Activated CD8-positive, alpha-beta T cell treated with anti-CD3 and anti-CD28 coated beads for 36 hours (primary cell): Measurements from ENCODE around the gene SIVA1. TPM values are rescaled to one million over a fixed set of nuclear protein-coding genes. Genes with fewer than 3 reads are reported as not detected.

Source experiments
- ATAC-seq: fragments of 200-7000 bp; cut with Tn5 transposase; one replicate; pipeline ENCODE4 v1.10.0; 2021; ENCODE audit warnings: mild to moderate bottlenecking, moderate library complexity
- CTCF ChIA-PET: fragments of 350-600 bp; sonication (Branson Sonifier 250); formaldehyde crosslinking; loops from one replicate; lab custom pipeline; 2021; ENCODE audit warnings: antibody characterized with exemption; lab: Charles Lee
- POLR2A ChIA-PET: fragments of 350-600 bp; sonication (Branson Sonifier 250); formaldehyde crosslinking; loops from one replicate; lab custom pipeline; 2021; ENCODE audit warnings: antibody characterized with exemption; lab: Charles Lee
- DNase-seq: peaks from one replicate; pipeline ENCODE4 v3.0.0-alpha.2; 2020
- H3K27ac Mint-ChIP-seq: one replicate; pipeline ENCODE4 v1.8.0; 2021; ENCODE audit warnings: mild to moderate bottlenecking, mixed read lengths
- H3K27me3 Mint-ChIP-seq: one replicate; pipeline ENCODE4 v1.8.0; 2021; ENCODE audit warnings: mixed read lengths
- H3K36me3 Mint-ChIP-seq: one replicate; pipeline ENCODE4 v1.8.0; 2021; ENCODE audit warnings: low read depth, mixed read lengths
- H3K4me1 Mint-ChIP-seq: one replicate; pipeline ENCODE4 v1.8.0; 2021; ENCODE audit warnings: low read depth, mixed read lengths
- H3K4me3 Mint-ChIP-seq: one replicate; pipeline ENCODE4 v1.8.0; 2021; ENCODE audit warnings: mild to moderate bottlenecking, moderate library complexity, mixed read lengths
- H3K9me3 Mint-ChIP-seq: one replicate; pipeline ENCODE4 v1.8.0; 2021; ENCODE audit warnings: mixed read lengths
- CTCF ChIP-seq: fragments of 200-600 bp; IDR thresholded peaks from one replicate; pipeline ENCODE4 v1.8.0; 2022; ENCODE audit warnings: antibody characterized with exemption, mild to moderate bottlenecking
- intact Hi-C: fragments of 100-400 bp; cut with micrococcal nuclease; formaldehyde crosslinking; loops from one replicate; pipeline ENCODE4 v1.10.0; 2022
- total RNA-seq, 2 experiments: library from RNA; stranded (reverse); gene quantifications; one replicate each; pipeline ENCODE4 v1.2.3, GENCODE V29; 2021

Gene SIVA1
- total RNA-seq, 2 experiments from 2014 or later = 115 to 125 TPM

GRCh38 chr14:104724407-104724980 lies 28.5 kb upstream of the SIVA1 start:
- no peaks in the 10 kb centered on the region for H3K4me1 Mint-ChIP-seq
- ChIA-PET CTCF (interaction anchor here (1.8 to 4.7 kb wide), 3 partner anchors 13 to 29 kb away, joined by 6 to 20 read pairs (median 9); partner anchors contain the start of gene SIVA1), POLR2A (interaction anchor here (1.0 to 2.4 kb wide), 3 partner anchors 18 to 30 kb away, joined by 3 to 13 read pairs (median 4); no protein-coding TSS in a partner anchor)
- no peaks in the 10 kb centered on the region for H3K27me3 Mint-ChIP-seq
- TF ChIP-seq CTCF = no peak
- H3K36me3 Mint-ChIP-seq = no peaks in the 10 kb centered on the region
- H3K4me3 Mint-ChIP-seq = peak overlapping the region; percentile 42
- H3K27ac Mint-ChIP-seq = no peak overlapping the region
- peak; percentile 26 for DNase-seq
- intact Hi-C loops = no loop called here
- no peaks in the 10 kb centered on the region for H3K9me3 Mint-ChIP-seq
- peak; percentile 2 for ATAC-seq

DNA sequence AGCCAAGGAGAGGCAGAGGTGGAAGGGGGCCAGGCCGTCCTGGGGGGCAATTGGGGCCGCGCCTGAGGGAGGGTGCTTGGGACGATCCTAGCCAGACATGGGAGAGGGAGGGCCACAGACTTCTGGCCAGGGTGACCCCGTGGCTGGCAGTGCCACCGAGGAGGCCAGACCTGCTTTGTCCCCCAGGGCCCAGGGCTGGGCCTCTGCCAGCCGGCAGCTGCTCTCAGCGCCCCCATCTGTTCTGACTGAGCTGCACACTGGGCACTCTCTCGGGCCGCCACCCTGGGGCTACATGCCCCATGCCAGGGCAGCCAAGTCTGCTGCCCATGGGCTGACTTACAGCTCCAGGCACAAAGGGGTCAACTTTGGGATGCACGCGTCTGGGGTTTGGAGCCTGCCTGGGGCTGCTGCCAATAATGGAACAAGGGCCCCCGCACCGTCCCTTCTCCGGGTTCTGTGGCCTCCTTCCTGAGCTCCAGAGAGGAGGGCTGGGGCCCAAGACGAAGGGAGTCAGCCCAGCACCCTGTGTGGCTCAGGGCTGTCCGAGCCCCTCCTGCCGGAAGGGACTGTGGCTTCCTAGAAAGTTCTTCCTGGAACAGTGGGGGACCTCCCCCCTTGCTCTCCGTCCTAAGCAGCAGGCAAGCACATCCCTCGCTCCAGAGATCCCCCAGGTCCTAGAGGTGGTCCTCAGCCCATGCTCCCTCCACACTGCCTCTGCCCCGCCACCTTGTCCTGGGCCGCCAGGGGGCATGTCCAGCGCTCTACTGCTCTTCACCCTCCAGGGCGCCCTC lies 27.8 kb upstream of the SIVA1 start:
- ChIA-PET POLR2A (interaction anchor here (1.0 to 2.4 kb wide), 4 partner anchors 19 to 38 kb away, joined by 3 to 13 read pairs (median 4); no protein-coding TSS in a partner anchor), CTCF (interaction anchor here (0.5 to 4.7 kb wide), 4 partner anchors 12 to 924 kb away, joined by 3 to 20 read pairs (median 8); partner anchors contain the start of gene SIVA1)
- Mint-ChIP-seq H3K9me3 (no peaks in the 10 kb centered on the region), H3K4me1 (no peaks in the 10 kb centered on the region), H3K4me3 (peak overlapping the region; percentile 42), H3K27me3 (no peaks in the 10 kb centered on the region), H3K36me3 (no peaks in the 10 kb centered on the region), H3K27ac (no peak overlapping the region)
- no peak for ATAC-seq
- no peak for TF ChIP-seq CTCF
- intact Hi-C loops = no loop called here
- no peak for DNase-seq

- ATAC-seq (no peak), DNase-seq (no peak)
- Mint-ChIP-seq H3K4me1 (no peaks in the 10 kb centered on the region), H3K4me3 (no peak overlapping the region), H3K27me3 (no peaks in the 10 kb centered on the region), H3K27ac (no peak overlapping the region), H3K9me3 (no peaks in the 10 kb centered on the region), H3K36me3 (no peaks in the 10 kb centered on the region)
- intact Hi-C loops = no loop called here
- TF ChIP-seq CTCF = no peak
- ChIA-PET POLR2A (interaction anchor here (1.3 to 2.4 kb wide), 2 partner anchors 26 to 37 kb away, joined by 3 to 13 read pairs; no protein-coding TSS in a partner anchor), CTCF (interaction anchor here (0.5 to 4.7 kb wide), 3 partner anchors 25 to 925 kb away, joined by 3 to 20 read pairs (median 6); partner anchors contain the start of gene SIVA1)
Observed at GRCh38 chr14:104725772-104726548, 27.0 kb upstream of the SIVA1 start.

DNA sequence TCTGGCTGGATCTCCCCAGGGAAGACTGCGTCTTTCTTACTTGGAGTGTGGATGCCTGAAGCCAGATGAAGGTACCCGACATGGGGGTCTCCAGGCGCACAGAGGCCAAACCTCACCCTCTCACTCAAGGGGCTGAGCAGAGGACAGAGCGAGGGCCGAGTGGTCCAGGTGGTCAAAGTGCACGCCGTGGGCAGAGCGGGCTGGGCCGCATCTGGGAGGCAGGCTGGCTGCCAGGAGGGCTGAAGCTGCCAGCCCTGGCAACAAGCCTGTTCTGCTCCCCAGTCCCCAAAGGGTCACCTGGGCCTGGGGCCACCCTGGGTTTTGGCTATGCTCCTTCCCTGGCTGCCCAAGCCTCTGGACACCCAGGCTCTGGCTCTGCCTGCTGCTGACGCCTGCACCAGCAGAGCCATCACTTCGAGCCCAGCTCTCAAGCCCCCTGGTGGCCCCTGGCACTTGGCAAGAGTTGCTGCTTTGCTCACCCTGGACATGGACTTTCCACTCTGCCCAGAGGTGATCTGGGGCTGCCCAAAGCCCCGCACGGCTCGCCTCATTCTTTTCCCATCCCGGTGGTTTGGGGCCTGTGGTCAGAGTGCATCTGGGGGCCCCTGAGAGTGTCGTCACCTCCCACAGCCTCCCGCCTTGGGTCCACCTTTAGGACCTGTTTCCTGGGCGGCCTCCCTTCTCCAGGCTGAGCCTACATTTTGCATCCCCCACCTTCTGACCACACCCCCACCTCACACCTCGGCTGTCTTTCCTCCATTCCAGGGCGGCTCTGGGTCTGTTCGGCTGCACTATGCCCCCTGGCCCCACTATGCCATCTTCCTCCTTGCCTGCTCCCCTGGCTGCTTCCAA lies 26.1 kb upstream of the SIVA1 start:
- no peaks in the 10 kb centered on the region for H3K4me1 Mint-ChIP-seq
- no peaks in the 10 kb centered on the region for H3K27me3 Mint-ChIP-seq
- intact Hi-C loops = no loop called here
- H3K4me3 Mint-ChIP-seq = no peak overlapping the region
- no peaks in the 10 kb centered on the region for H3K36me3 Mint-ChIP-seq
- ChIA-PET POLR2A (no interaction called here), CTCF (interaction anchor here (4.7 kb wide), 1 partner anchor 26 kb away, joined by 20 read pairs; the partner anchor contains the start of gene SIVA1)
- no peak for TF ChIP-seq CTCF
- DNase-seq = no peak
- H3K9me3 Mint-ChIP-seq = no peaks in the 10 kb centered on the region
- no peak overlapping the region for H3K27ac Mint-ChIP-seq
- ATAC-seq = no peak
